Measurements from ENCODE around the gene CYB561A3. TPM values are rescaled to one million over a fixed set of nuclear protein-coding genes. Genes with fewer than 3 reads are reported as not detected.

The CYB561A3 gene
- total RNA-seq, 1 experiment from 2014 or later = 54.7 TPM

- intact Hi-C loops (cut with micrococcal nuclease; ENCODE audit: unreplicated experiment) = no loop called here
- no peak for TF ChIP-seq CTCF (conservative IDR thresholded peaks at IDR 0.05; ENCODE audit: low read depth, low read length)
- no peak for TF ChIP-seq EZH2 (IDR thresholded peaks at IDR 0.05; ENCODE audit: borderline replicate concordance, low read depth, low read length, poor library complexity, severe bottlenecking)
- H3K4me3 ChIP-seq (ENCODE audit: low read depth, low read length, poor library complexity, severe bottlenecking) = no peak overlapping the region
- H3K27me3 ChIP-seq (replicated peaks; ENCODE audit: insufficient read depth, low read depth, low read length, poor library complexity) = no peaks in the 10 kb centered on the region
- CTCF ChIA-PET = no interaction called here
- H3K27ac ChIP-seq (ENCODE audit: low read depth, low read length, poor library complexity, severe bottlenecking) = no peak overlapping the region
- DNase-seq (ENCODE audit: low spot score) = no peak
- POLR2A ChIA-PET (ENCODE audit: low non-redundant PET) = no interaction called here
- BruUV-seq (replicated peaks) = no TSS peak
- H3K9me3 ChIP-seq (ENCODE audit: low read depth, low read length, poor library complexity, severe bottlenecking) = no peaks in the 10 kb centered on the region
- H3K4me1 ChIP-seq (ENCODE audit: insufficient read depth, low read length, poor library complexity, severe bottlenecking) = peaks cover 17% of the 10 kb centered on the region
- peaks cover 41% of the 10 kb centered on the region for H3K36me3 ChIP-seq (ENCODE audit: insufficient read depth, low read length, poor library complexity, severe bottlenecking)
Measured at GRCh38 chr11:61329871-61330270, 31.8 kb downstream of the CYB561A3 start.

GRCh38 chr11:61328351-61328750, 33.3 kb downstream of the CYB561A3 start:
- Histone ChIP-seq H3K36me3 (ENCODE audit: insufficient read depth, low read length, poor library complexity, severe bottlenecking) (peaks cover 56% of the 10 kb centered on the region), H3K27me3 (replicated peaks; ENCODE audit: insufficient read depth, low read depth, low read length, poor library complexity) (no peaks in the 10 kb centered on the region), H3K27ac (ENCODE audit: low read depth, low read length, poor library complexity, severe bottlenecking) (no peak overlapping the region), H3K4me3 (ENCODE audit: low read depth, low read length, poor library complexity, severe bottlenecking) (no peak overlapping the region), H3K9me3 (ENCODE audit: low read depth, low read length, poor library complexity, severe bottlenecking) (no peaks in the 10 kb centered on the region), H3K4me1 (ENCODE audit: insufficient read depth, low read length, poor library complexity, severe bottlenecking) (peaks cover 12% of the 10 kb centered on the region)
- ChIA-PET CTCF (no interaction called here), POLR2A (ENCODE audit: low non-redundant PET) (no interaction called here)
- intact Hi-C loops (cut with micrococcal nuclease; ENCODE audit: unreplicated experiment) = no loop called here
- no peak for DNase-seq (ENCODE audit: low spot score)
- no TSS peak for BruUV-seq (replicated peaks)
- no peak for TF ChIP-seq EZH2 (IDR thresholded peaks at IDR 0.05; ENCODE audit: borderline replicate concordance, low read depth, low read length, poor library complexity, severe bottlenecking)
- no peak for TF ChIP-seq CTCF (conservative IDR thresholded peaks at IDR 0.05; ENCODE audit: low read depth, low read length)

- TF ChIP-seq CTCF (conservative IDR thresholded peaks at IDR 0.05; ENCODE audit: low read depth, low read length) (no peak), EZH2 (IDR thresholded peaks at IDR 0.05; ENCODE audit: borderline replicate concordance, low read depth, low read length, poor library complexity, severe bottlenecking) (no peak)
- Histone ChIP-seq H3K4me1 (ENCODE audit: insufficient read depth, low read length, poor library complexity, severe bottlenecking) (peaks cover 12% of the 10 kb centered on the region), H3K27me3 (replicated peaks; ENCODE audit: insufficient read depth, low read depth, low read length, poor library complexity) (no peaks in the 10 kb centered on the region), H3K36me3 (ENCODE audit: insufficient read depth, low read length, poor library complexity, severe bottlenecking) (peaks cover 63% of the 10 kb centered on the region), H3K9me3 (ENCODE audit: low read depth, low read length, poor library complexity, severe bottlenecking) (no peaks in the 10 kb centered on the region), H3K4me3 (ENCODE audit: low read depth, low read length, poor library complexity, severe bottlenecking) (no peak overlapping the region), H3K27ac (ENCODE audit: low read depth, low read length, poor library complexity, severe bottlenecking) (no peak overlapping the region)
- ChIA-PET POLR2A (ENCODE audit: low non-redundant PET) (no interaction called here), CTCF (no interaction called here)
- no peak for DNase-seq (ENCODE audit: low spot score)
- BruUV-seq (replicated peaks) = no TSS peak
- intact Hi-C loops (cut with micrococcal nuclease; ENCODE audit: unreplicated experiment) = no loop called here
Measured at GRCh38 chr11:61327669-61328071, 34.0 kb downstream of the CYB561A3 start.

Data from A673 (cell line).